HG03342 (cell line): ENCODE data around the gene ZSCAN12.

Source experiments
- ATAC-seq: cut with Tn5 transposase; IDR thresholded peaks from one replicate; pipeline ENCODE4 v1.9.1; 2021; ENCODE audit warnings: mild to moderate bottlenecking, moderate library complexity; ENCODE audit not compliant: unreplicated experiment

The ZSCAN12 gene

DNA sequence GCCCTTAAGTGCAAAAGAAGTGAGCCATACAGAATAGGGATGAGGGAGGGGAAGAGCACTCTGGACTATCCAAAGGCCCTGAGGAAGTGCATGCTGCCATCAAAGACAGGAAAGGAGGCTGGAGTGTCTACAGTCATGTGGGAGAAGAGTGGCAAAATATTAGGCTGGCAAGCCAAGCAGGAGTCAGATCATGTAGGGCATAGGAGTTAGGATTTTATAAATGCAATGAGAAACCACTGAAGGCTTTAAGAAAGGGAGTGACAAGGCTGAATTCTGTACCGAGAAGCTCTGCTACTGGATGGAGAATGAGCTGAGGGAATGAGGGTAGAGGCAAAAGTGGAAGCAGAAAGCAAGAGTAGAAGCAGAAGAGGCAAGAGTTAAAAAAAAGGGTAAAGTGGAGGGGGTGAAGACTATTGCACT, 65.9 kb downstream of the ZSCAN12 start:
- no peak for ATAC-seq

DNA sequence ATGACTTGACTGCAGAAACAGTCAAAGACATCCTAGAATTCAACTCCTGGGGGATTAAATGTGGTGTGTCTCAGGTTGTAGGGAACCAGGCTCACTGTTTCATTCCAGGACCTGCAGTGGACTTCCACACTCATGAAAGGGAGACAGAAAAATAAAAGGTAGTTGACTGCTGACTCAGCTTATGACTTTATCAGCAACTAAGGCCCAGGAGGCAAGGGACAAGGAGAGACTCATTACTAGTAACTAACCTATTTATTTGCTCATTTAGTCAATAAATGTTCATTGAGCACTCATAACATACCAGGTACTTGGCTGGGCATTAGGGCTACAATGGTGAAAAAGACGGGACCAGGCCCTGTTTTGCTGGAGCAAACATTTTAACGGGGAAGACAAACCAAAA, 66.5 kb downstream of the ZSCAN12 start:
- no peak for ATAC-seq

DNA sequence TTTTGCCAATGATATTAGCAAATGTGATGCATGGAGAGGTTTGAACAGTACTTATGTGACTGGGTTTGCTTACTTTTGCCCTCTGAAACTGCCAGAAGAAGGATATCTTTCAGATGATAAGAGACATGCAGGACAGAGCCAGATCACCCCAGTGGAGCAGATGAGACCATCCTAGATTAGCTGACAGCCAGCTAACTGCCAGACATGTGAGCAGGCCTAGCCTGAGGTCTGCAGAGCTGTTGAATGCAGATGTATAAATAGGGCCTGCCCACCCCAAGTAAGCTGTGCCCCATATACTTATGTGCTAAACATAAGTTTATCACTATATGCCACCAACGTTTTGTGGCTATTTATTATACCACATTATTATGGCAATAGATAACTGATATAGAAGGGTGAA, 69.5 kb downstream of the ZSCAN12 start:
- no peak for ATAC-seq
